HFFc6 (cell line): ENCODE measurements around the gene EPHB1. TPM values are rescaled to one million over a fixed set of nuclear protein-coding genes. Genes with fewer than 3 reads are reported as not detected.
A peak's percentile ranks its signal among the peaks of the same experiment; 100 is the strongest.

ENCODE experiments used
- DNase-seq: peaks from one replicate; pipeline ENCODE4 v3.0.0-alpha.2; 2018
- H3K27ac Mint-ChIP-seq: 2 replicates; pipeline ENCODE4 v1.8.0; 2020; ENCODE audit warnings: mild to moderate bottlenecking, mixed read lengths
- H3K27me3 Mint-ChIP-seq: 2 replicates; pipeline ENCODE4 v1.8.0; 2021; ENCODE audit warnings: mild to moderate bottlenecking, moderate library complexity, mixed read lengths; ENCODE audit not compliant: insufficient read depth
- H3K36me3 Mint-ChIP-seq: 2 replicates; pipeline ENCODE4 v1.8.0; 2021; ENCODE audit warnings: low read depth, mixed read lengths
- H3K4me1 Mint-ChIP-seq: 2 replicates; pipeline ENCODE4 v1.8.0; 2020; ENCODE audit warnings: low read depth, mixed read lengths
- H3K4me3 Mint-ChIP-seq: 2 replicates; pipeline ENCODE4 v1.8.0; 2020; ENCODE audit warnings: mild to moderate bottlenecking, moderate library complexity, mixed read lengths
- H3K9me3 Mint-ChIP-seq: 2 replicates; pipeline ENCODE4 v1.8.0; 2020; ENCODE audit warnings: mild to moderate bottlenecking, mixed read lengths
- CTCF ChIP-seq: fragments of 200-600 bp; sonication (generic); IDR thresholded peaks from 2 replicates; pipeline ENCODE4 v1.5.0; 2021; ENCODE audit warnings: antibody characterized with exemption, mild to moderate bottlenecking
- total RNA-seq, 6 experiments: library from RNA; stranded (reverse); fragmentation: NEBNext Ultra II Directional; extraction: Animal tissue kit (Norgen Biotek cat#: 25700); gene quantifications; 2 replicates in 1 of 6; 3 replicates in 5 of 6; pipeline ENCODE4 v1.2.3, GENCODE V29; 2021

The EPHB1 gene
- total RNA-seq, 6 experiments from 2014 or later = 0.88 to 2.6 (median 1.0) TPM

- H3K4me3 Mint-ChIP-seq = no peak overlapping the region
- peaks cover 38% of the 10 kb centered on the region for H3K27me3 Mint-ChIP-seq
- H3K27ac Mint-ChIP-seq = no peak overlapping the region
- no peaks in the 10 kb centered on the region for H3K4me1 Mint-ChIP-seq
- no peak for TF ChIP-seq CTCF
- H3K9me3 Mint-ChIP-seq = no peaks in the 10 kb centered on the region
- no peak for DNase-seq
- H3K36me3 Mint-ChIP-seq = no peaks in the 10 kb centered on the region
Observed at GRCh38 chr3:134752761-134753461, 42.1 kb upstream of the EPHB1 start.

GRCh38 chr3:134753999-134754742 is 40.9 kb upstream of the EPHB1 start:
- DNase-seq = no peak
- Mint-ChIP-seq H3K9me3 (no peaks in the 10 kb centered on the region), H3K4me1 (no peaks in the 10 kb centered on the region), H3K27me3 (peaks cover 30% of the 10 kb centered on the region), H3K4me3 (no peak overlapping the region), H3K36me3 (no peaks in the 10 kb centered on the region), H3K27ac (no peak overlapping the region)
- TF ChIP-seq CTCF = no peak

- peak; percentile 87 for TF ChIP-seq CTCF
- Mint-ChIP-seq H3K27me3 (peaks cover 30% of the 10 kb centered on the region), H3K9me3 (no peaks in the 10 kb centered on the region), H3K36me3 (no peaks in the 10 kb centered on the region), H3K27ac (no peak overlapping the region), H3K4me3 (no peak overlapping the region), H3K4me1 (no peaks in the 10 kb centered on the region)
- peak; percentile 49 for DNase-seq
Observed at GRCh38 chr3:134754768-134755559, 40.1 kb upstream of the EPHB1 start.

- Mint-ChIP-seq H3K27ac (no peak overlapping the region), H3K36me3 (no peaks in the 10 kb centered on the region), H3K4me3 (no peak overlapping the region), H3K4me1 (no peaks in the 10 kb centered on the region), H3K9me3 (no peaks in the 10 kb centered on the region), H3K27me3 (peaks cover 29% of the 10 kb centered on the region)
- TF ChIP-seq CTCF = no peak
- no peak for DNase-seq
Observed at GRCh38 chr3:134755821-134756220, 39.2 kb upstream of the EPHB1 start.

- H3K4me1 Mint-ChIP-seq = no peaks in the 10 kb centered on the region
- no peak overlapping the region for H3K27ac Mint-ChIP-seq
- TF ChIP-seq CTCF = no peak
- no peaks in the 10 kb centered on the region for H3K9me3 Mint-ChIP-seq
- no peaks in the 10 kb centered on the region for H3K36me3 Mint-ChIP-seq
- peaks cover 33% of the 10 kb centered on the region for H3K27me3 Mint-ChIP-seq
- no peak overlapping the region for H3K4me3 Mint-ChIP-seq
- no peak for DNase-seq
Observed at GRCh38 chr3:134757549-134758069, 37.5 kb upstream of the EPHB1 start.
